HG03571 (cell line): Measurements from ENCODE around the gene APOBEC3B.
"Not testable (repeated sequence)": the region's sequence is repeated elsewhere in the genome, so short reads cannot be mapped to it uniquely, and the experiment has no call there.

ENCODE experiments used
- ATAC-seq: cut with Tn5 transposase; IDR thresholded peaks from one replicate; pipeline ENCODE4 v1.9.1; 2021; ENCODE audit not compliant: unreplicated experiment

Gene APOBEC3B

DNA sequence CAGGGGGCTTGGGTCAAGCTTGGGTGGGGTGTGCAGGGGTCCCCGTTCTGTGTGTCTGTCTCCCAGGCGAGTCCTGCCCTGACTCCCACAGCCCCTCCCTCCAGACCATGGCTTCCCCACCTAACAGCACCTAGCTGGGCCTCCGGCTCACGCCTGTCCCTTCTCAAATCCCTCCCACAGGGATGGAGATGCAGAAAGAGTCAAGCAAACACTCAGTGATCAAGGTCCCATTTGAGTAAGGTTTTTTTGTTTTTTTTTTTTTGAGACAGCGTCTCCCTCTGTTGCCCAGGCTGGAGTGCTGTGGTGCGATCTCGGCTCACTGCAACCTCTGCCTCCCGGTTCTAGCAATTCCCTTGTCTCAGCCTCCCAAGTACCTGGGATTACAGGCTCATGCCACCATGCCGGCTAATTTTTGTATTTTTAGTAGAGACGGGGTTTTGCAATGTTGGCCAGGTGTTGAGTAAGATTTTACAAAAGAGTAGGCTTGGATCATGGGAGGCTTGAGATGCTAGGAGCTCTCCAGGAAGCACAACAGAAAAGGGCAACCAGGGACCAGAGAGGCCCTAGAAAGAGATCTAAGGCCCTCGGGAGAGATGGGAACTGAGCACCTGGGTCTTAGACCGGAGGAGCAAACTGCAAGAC lies 44.5 kb downstream of the APOBEC3B start:
- no peak for ATAC-seq

DNA sequence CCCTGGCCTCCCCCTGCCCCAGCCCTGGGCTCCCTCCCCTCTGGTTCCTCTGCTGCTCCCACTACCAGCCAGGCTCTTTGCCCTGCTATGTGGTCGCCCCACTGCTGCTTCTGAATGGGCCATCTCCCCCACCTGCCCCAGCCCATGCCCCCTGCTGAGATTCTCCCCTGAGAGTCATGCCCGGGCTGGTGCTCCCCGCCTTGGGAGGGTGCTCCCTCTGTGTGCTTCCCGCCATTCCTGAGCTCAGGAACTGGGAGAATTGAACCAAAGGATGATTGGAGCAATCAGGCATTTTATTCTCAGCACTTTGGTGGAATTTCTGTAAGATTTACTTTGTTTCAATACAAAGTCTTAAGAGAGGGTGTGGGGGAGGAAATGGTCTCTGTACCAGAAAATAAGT lies 45.6 kb downstream of the APOBEC3B start:
- no peak for ATAC-seq

GRCh38 chr22:39028281-39028680 lies 46.1 kb downstream of the APOBEC3B start:
- ATAC-seq = no peak

- ATAC-seq = no peak
These were observed 47.1 kb downstream of the APOBEC3B start for GRCh38 chr22:39029227-39029626.

DNA sequence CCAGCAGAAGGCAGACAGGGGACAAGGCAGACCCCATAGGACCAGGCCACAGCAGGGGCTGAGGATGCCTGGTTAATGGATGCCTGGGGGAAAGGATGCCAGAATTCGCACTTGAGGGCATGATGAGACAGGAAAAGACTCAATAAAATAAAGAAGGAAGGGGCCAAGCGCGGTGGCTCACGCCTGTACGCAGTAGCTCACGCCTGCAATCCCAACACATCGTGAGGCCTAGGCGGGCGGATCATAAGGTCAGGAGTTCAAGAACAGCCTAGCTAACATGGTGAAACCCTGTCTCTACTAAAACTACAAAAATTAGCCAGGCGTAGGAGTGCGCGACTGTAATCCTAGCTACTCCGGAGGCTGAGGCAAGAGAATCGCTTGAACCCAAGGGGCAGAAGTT lies 48.6 kb downstream of the APOBEC3B start:
- ATAC-seq = no peak

DNA sequence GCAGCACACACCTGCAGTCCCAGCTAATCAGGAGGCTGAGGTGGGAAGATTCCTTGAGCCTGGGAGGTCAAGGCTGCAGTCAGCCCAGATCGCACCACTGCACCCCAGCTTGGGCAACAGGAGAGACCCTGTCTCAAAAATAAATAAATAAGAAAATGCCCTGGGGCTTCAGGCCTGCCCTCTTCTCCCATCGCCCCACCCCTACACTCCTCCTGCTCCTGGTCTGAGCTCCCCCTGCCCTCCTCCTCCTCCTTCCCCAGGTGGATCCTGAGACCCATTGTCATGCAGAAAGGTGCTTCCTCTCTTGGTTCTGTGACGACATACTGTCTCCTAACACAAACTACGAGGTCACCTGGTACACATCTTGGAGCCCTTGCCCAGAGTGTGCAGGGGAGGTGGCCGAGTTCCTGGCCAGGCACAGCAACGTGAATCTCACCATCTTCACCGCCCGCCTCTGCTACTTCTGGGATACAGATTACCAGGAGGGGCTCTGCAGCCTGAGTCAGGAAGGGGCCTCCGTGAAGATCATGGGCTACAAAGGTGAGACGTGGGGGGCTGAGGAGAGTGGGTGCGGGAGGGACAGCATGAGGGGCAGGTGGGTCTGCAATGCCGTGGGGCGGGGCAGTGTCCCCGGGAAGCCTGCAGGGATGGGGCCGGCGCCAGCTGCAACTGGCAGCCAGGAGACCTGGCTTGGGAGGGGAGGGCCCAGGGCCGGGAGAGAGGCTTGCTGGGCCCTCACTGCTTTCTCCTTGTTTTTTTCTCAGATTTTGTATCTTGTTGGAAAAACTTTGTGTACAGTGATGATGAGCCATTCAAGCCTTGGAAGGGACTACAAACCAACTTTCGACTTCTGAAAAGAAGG lies 49.5 kb downstream of the APOBEC3B start:
- not testable (repeated sequence) for ATAC-seq

DNA sequence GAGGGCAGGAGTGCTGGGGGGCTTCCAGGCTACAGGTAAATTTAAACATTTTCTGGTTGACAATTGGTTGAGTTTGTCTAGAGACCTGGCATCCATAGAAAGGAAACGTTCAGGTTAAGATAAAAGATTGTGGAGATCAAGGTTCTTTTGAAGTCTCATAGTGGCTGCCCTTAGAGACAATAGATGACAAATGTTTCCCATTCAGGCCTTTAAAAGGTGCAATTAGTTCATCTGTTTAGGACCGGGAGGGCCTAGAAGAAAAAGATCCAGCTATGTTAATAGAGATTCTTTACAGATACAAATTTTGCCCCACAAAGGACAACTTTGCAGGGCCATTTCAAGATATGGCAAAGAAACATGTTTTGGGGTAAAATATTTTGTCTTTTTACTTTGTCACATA lies 54.9 kb downstream of the APOBEC3B start:
- ATAC-seq = not testable (repeated sequence)

DNA sequence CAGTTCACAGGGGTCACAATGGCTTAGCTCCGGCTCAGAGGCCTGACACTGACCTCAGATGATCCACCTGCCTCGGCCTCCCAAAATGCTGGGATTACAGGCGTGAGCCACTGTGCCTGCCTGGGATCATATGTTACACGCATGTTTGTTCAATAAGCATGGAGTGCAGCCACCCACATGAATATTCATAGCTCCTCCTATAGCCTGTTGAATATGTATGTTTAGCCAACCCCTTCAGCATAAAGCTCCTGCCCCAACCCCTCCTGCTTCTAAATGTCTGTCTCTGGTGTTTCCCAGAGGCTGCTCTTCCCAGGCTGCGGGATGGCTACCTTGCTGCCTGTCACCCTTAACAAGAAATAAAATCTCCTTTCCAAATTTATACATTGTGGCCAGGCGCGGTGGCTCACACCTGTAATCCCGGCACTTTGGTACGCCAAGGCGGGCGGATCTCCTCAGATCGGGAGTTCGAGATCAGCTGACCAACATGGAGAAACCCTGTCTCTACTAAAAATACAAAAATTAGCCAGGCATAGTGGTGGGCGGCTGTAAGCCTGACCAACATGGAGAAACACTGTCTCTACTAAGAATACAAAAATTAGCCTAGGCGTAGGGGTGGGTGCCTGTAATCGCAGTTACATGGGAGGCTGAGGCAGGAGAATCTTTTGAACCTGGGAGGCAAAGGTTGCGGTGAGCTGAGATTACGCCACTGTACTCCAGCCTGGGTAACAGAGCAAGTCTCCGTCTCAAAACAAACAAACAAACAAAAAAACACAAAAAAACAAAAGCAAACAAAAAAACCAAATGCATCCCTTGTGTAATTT lies 57.4 kb downstream of the APOBEC3B start:
- ATAC-seq = no peak

- peak; percentile 32 for ATAC-seq
These were observed 58.0 kb downstream of the APOBEC3B start for GRCh38 chr22:39040155-39040537.

- ATAC-seq = peak; percentile 82
These were observed 58.6 kb downstream of the APOBEC3B start, which contains the start of gene APOBEC3F for GRCh38 chr22:39040538-39041296. Gene APOBEC3F (plus strand): TSS chr22:39040864. CDS start chr22:39040961, 97 bp downstream.

- no peak for ATAC-seq
These were observed 59.8 kb downstream of the APOBEC3B start for GRCh38 chr22:39041908-39042307.
